IMR-90 (cell line): ENCODE results near the gene SLC22A15. TPM values are rescaled to one million over a fixed set of nuclear protein-coding genes. Genes with fewer than 3 reads are reported as not detected.
A peak's percentile ranks its signal among the peaks of the same experiment; 100 is the strongest.

Source experiments
- ATAC-seq: fragments of 200-7000 bp; cut with Tn5 transposase; 2 replicates; pipeline ENCODE4 v1.9.1; 2020; ENCODE audit warnings: low read depth, mild to moderate bottlenecking, moderate library complexity
- BruUV-seq: library from RNA; stranded (reverse); fragments of 400-500 nt; replicated peaks from 2 replicates; lab custom pipeline; 2021; lab: Mats Ljungman, UMichigan
- CTCF ChIA-PET: fragments of 300-600 bp; formaldehyde crosslinking; extraction: SDS; loops from one replicate; lab custom pipeline; 2021; ENCODE audit warnings: antibody characterized with exemption; lab: Yijun Ruan, JAX
- POLR2A ChIA-PET: fragments of 300-600 bp; sonication (Branson Sonifier 250); formaldehyde crosslinking; loops from one replicate; lab custom pipeline; 2022; ENCODE audit warnings: antibody characterized with exemption; ENCODE audit not compliant: unreplicated experiment; lab: Charles Lee
- DNase-seq: peaks from one replicate; pipeline ENCODE4 v3.0.0; 2013
- H2AFZ ChIP-seq: replicated peaks from 2 replicates; pipeline ENCODE3; 2013; ENCODE audit warnings: low read length, mild to moderate bottlenecking; ENCODE audit not compliant: poor library complexity
- H2AK5ac ChIP-seq: 2 replicates; pipeline ENCODE4 v1.6.1; 2013; ENCODE audit warnings: low read depth, low read length, inconsistent platforms
- H2AK9ac ChIP-seq: replicated peaks from 2 replicates; pipeline ENCODE3; 2013; ENCODE audit warnings: mild to moderate bottlenecking, low read depth, low read length, moderate library complexity; ENCODE audit not compliant: poor library complexity
- H2BK120ac ChIP-seq: 2 replicates; pipeline ENCODE4 v1.6.1; 2013; ENCODE audit warnings: low read depth, low read length, inconsistent platforms
- H2BK15ac ChIP-seq: 3 replicates; pipeline ENCODE4 v1.6.1; 2013; ENCODE audit warnings: low read depth, low read length, inconsistent platforms
- H2BK20ac ChIP-seq: 2 replicates; pipeline ENCODE4 v1.6.1; 2013; ENCODE audit warnings: low read depth, mild to moderate bottlenecking, inconsistent platforms, low read length, moderate library complexity
- H2BK5ac ChIP-seq: 2 replicates; pipeline ENCODE4 v1.6.1; 2013; ENCODE audit warnings: mild to moderate bottlenecking, low read depth, low read length, inconsistent platforms; ENCODE audit not compliant: poor library complexity, severe bottlenecking
- H3K14ac ChIP-seq: replicated peaks from 2 replicates; pipeline ENCODE4 v1.6.1; 2013; ENCODE audit warnings: low read depth, low read length, inconsistent platforms
- H3K18ac ChIP-seq: 2 replicates; pipeline ENCODE4 v1.6.1; 2013; ENCODE audit warnings: low read depth, low read length, control low read depth
- H3K23ac ChIP-seq: 2 replicates; pipeline ENCODE4 v1.6.1; 2013; ENCODE audit warnings: low read depth, low read length, inconsistent platforms
- H3K27ac ChIP-seq: 2 replicates; pipeline ENCODE4 v1.5.1; 2013; ENCODE audit warnings: mild to moderate bottlenecking, control low read depth, low read length; ENCODE audit not compliant: insufficient read depth
- H3K27me3 ChIP-seq: 2 replicates; pipeline ENCODE4 v1.6.1; 2013; ENCODE audit warnings: low read length; ENCODE audit not compliant: control insufficient read depth, insufficient read depth
- H3K36me3 ChIP-seq: 2 replicates; pipeline ENCODE4 v1.6.1; 2013; ENCODE audit warnings: low read length, mixed read lengths; ENCODE audit not compliant: control insufficient read depth, insufficient read depth
- H3K4ac ChIP-seq: 2 replicates; pipeline ENCODE4 v1.6.1; 2013; ENCODE audit warnings: low read depth, low read length, inconsistent platforms
- H3K4me1 ChIP-seq: 2 replicates; pipeline ENCODE4 v1.6.1; 2013; ENCODE audit warnings: low read length, mixed read lengths; ENCODE audit not compliant: control insufficient read depth, insufficient read depth
- H3K4me2 ChIP-seq: 2 replicates; pipeline ENCODE4 v1.6.1; 2013; ENCODE audit warnings: low read depth, mild to moderate bottlenecking, control low read depth, low read length, moderate library complexity
- H3K4me3 ChIP-seq: 2 replicates; pipeline ENCODE4 v1.5.1; 2013; ENCODE audit warnings: low read depth, mild to moderate bottlenecking, control low read depth, low read length, moderate library complexity; ENCODE audit not compliant: insufficient read depth
- H3K56ac ChIP-seq: 2 replicates; pipeline ENCODE4 v1.6.1; 2013; ENCODE audit warnings: low read length, inconsistent platforms; ENCODE audit not compliant: insufficient read depth; ENCODE audit errors: extremely low read depth
- H3K79me1 ChIP-seq, 2 experiments: 2 replicates each; pipeline ENCODE4 v1.6.1; 2013; ENCODE audit warnings: low read length in 2 of 2, inconsistent platforms in 1 of 2, low read depth in 1 of 2
- H3K9ac ChIP-seq: 2 replicates; pipeline ENCODE4 v1.6.1; 2013; ENCODE audit warnings: low read depth, low read length, control low read depth
- H3K9me1 ChIP-seq: 2 replicates; pipeline ENCODE4 v1.6.1; 2013; ENCODE audit warnings: low read length, inconsistent platforms; ENCODE audit not compliant: insufficient read depth
- H3K9me3 ChIP-seq: 2 replicates; pipeline ENCODE4 v1.6.1; 2013; ENCODE audit warnings: low read length; ENCODE audit not compliant: control insufficient read depth, insufficient read depth
- H4K20me1 ChIP-seq: 2 replicates; pipeline ENCODE4 v1.6.1; 2013; ENCODE audit warnings: low read length, inconsistent platforms; ENCODE audit not compliant: insufficient read depth
- H4K5ac ChIP-seq: 2 replicates; pipeline ENCODE4 v1.6.1; 2013; ENCODE audit warnings: mild to moderate bottlenecking, low read depth, low read length, control low read depth
- H4K8ac ChIP-seq, 2 experiments: 2 replicates each; pipeline ENCODE4 v1.6.1; 2013; ENCODE audit warnings: low read depth in 2 of 2, low read length in 2 of 2, control low read depth in 1 of 2, inconsistent platforms in 1 of 2
- H4K91ac ChIP-seq: 2 replicates; pipeline ENCODE4 v1.6.1; 2013; ENCODE audit warnings: low read depth, low read length, inconsistent platforms; ENCODE audit not compliant: insufficient read depth
- BHLHE40 ChIP-seq: fragments of 150-350 bp; IDR thresholded peaks from 2 replicates; pipeline ENCODE4 v1.6.1; 2016; ENCODE audit warnings: mild to moderate bottlenecking, low read depth, low read length
- CEBPB ChIP-seq: IDR thresholded peaks from 2 replicates; pipeline ENCODE4 v1.6.1; 2012; ENCODE audit warnings: low read depth, low read length, improper control_type of control experiment
- CHD1 ChIP-seq: IDR thresholded peaks from 2 replicates; pipeline ENCODE4 v1.6.1; 2012; ENCODE audit warnings: low read depth, low read length, improper control_type of control experiment
- FOS ChIP-seq: fragments of 150-350 bp; IDR thresholded peaks from 2 replicates; pipeline ENCODE4 v1.6.1; 2016; ENCODE audit warnings: low read depth, low read length
- MAFK ChIP-seq: IDR thresholded peaks from 2 replicates; pipeline ENCODE4 v1.6.1; 2012; ENCODE audit warnings: low read depth, low read length, improper control_type of control experiment
- MAZ ChIP-seq: IDR thresholded peaks from 2 replicates; pipeline ENCODE4 v1.6.1; 2012; ENCODE audit warnings: low read depth, mild to moderate bottlenecking, low read length, improper control_type of control experiment, moderate library complexity, borderline replicate concordance
- MXI1 ChIP-seq: IDR thresholded peaks from 2 replicates; pipeline ENCODE4 v1.6.1; 2012; ENCODE audit warnings: low read depth, mild to moderate bottlenecking, low read length, moderate library complexity, borderline replicate concordance
- NFE2L2 ChIP-seq: fragments of 150-350 bp; IDR thresholded peaks from 2 replicates; pipeline ENCODE4 v1.6.1; 2016; ENCODE audit warnings: low read depth, mild to moderate bottlenecking, low read length
- POLR2A ChIP-seq: IDR thresholded peaks from 2 replicates; pipeline ENCODE4 v1.6.1; 2012; ENCODE audit warnings: mild to moderate bottlenecking, low read depth, low read length
- RAD21 ChIP-seq: IDR thresholded peaks from 2 replicates; pipeline ENCODE4 v1.6.1; 2012; ENCODE audit warnings: low read length, improper control_type of control experiment
- RCOR1 ChIP-seq: IDR thresholded peaks from 2 replicates; pipeline ENCODE4 v1.6.1; 2012; ENCODE audit warnings: mild to moderate bottlenecking, low read length, improper control_type of control experiment; ENCODE audit not compliant: insufficient replicate concordance
- RFX5 ChIP-seq: IDR thresholded peaks from 2 replicates; pipeline ENCODE4 v1.8.0; 2012; ENCODE audit warnings: low read depth, mild to moderate bottlenecking, low read length, moderate library complexity
- SMC3 ChIP-seq: fragments of 150-350 bp; IDR thresholded peaks from 2 replicates; pipeline ENCODE4 v1.6.1; 2016; ENCODE audit warnings: low read depth, mild to moderate bottlenecking, antibody characterized with exemption, low read length, moderate library complexity
- WGBS, 2 experiments: methylation state at CpG; one replicate each; pipeline versions ENCODE4 v1.1.5 to v1.1.7; 2013; ENCODE audit warnings: missing lambda C conversion rate in 2 of 2; ENCODE audit not compliant: insufficient read length in 1 of 2; ENCODE audit errors: extremely low coverage in 2 of 2; 5-methylcytosine and 5-hydroxymethylcytosine counted together
- dilution Hi-C: fragments of 300-500 bp; cut with HindIII; formaldehyde crosslinking; loops from one replicate; pipeline ENCODE4 v1.14.3; 2018; ENCODE audit warnings: low sequenced_read_pairs; ENCODE audit not compliant: unreplicated experiment
- in situ Hi-C: fragments of 300-500 bp; cut with MboI; formaldehyde crosslinking; loops from 3 replicates; pipeline ENCODE4 v1.14.3; 2019; ENCODE audit warnings: low sequenced_read_pairs, inconsistent platforms, mixed read lengths
- intact Hi-C: fragments of 100-400 bp; cut with micrococcal nuclease; formaldehyde crosslinking; loops from 2 replicates; pipeline ENCODE4 v1.10.0; 2022
- polyA plus RNA-seq, 3 experiments: library from polyadenylated mRNA; depleted of rRNA; stranded (reverse); fragments of >200 nt; gene quantifications; 2 replicates each; pipeline ENCODE4 v1.2.3, GENCODE V29; 2012; ENCODE audit warnings: low replicate concordance in 1 of 3
- total RNA-seq: library from RNA; depleted of rRNA; stranded (reverse); fragments of >200 nt; gene quantifications from 2 replicates; pipeline ENCODE4 v1.2.3, GENCODE V29; 2012
- TF ChIP-seq, protein P1 (sequence below): fragments of 150-350 bp; IDR thresholded peaks from 2 replicates; pipeline ENCODE4 v1.6.1; 2017; ENCODE audit warnings: mild to moderate bottlenecking, antibody characterized with exemption, low read length, low read depth
- TF ChIP-seq, protein P2 (sequence below): fragments of 150-350 bp; IDR thresholded peaks from 2 replicates; pipeline ENCODE4 v1.6.1; 2016; ENCODE audit warnings: low read depth, mild to moderate bottlenecking, low read length, moderate library complexity, borderline replicate concordance
- TF ChIP-seq, protein P3 (sequence below): conservative IDR thresholded peaks from 2 replicates; pipeline ENCODE4 v1.5.1; 2012; ENCODE audit warnings: mild to moderate bottlenecking, low read depth, low read length, improper control_type of control experiment

SLC22A15 gene
- total and polyA plus RNA-seq, 2 of the 4 experiments (the other 2 are of a cell fraction) = under 0.01 to 0.02 TPM

DNA sequence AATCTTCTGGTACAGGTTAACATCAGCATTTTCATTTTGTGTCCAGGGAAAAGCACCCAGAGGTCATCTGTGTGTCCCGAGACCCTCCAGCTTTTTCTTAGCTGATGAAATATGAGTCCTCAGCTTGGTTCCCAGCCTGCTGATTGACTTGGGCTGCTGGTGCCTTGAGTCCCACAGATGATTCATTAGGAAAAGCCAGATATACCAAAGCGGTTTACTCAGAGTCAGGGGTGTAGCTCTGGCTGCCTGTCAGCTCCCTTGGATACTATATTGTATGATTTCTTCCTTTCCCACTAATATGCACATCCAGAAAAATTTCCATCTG lies 91.2 kb downstream of the SLC22A15 start:
- peak overlapping the region; percentile 17; the same call in 1 of the 2 replicates for H3K27ac ChIP-seq
- no peaks in the 10 kb centered on the region for H3K79me1 ChIP-seq
- peak overlapping the region; percentile 66 for H3K4ac ChIP-seq
- peak; percentile 53 for ATAC-seq
- 0 out of 2 replicates have a peak overlapping the region, but pooled peaks have one; percentile 29 for H3K23ac ChIP-seq
- H2BK5ac ChIP-seq = no peak overlapping the region
- dilution Hi-C loops = no loop called here
- no peaks in the 10 kb centered on the region for H3K4me1 ChIP-seq
- in situ Hi-C loops = no loop called here
- H3K56ac ChIP-seq = peak overlapping the region; percentile 36; the same call in 1 of the 2 replicates
- H2BK120ac ChIP-seq = peak overlapping the region; percentile 79
- no peaks in the 10 kb centered on the region for H3K27me3 ChIP-seq
- H4K91ac ChIP-seq = peak overlapping the region; percentile 38; the same call in 1 of the 2 replicates
- no peak for TF ChIP-seq SMC3
- no peak for TF ChIP-seq MAZ
- TF ChIP-seq, protein P1, sequence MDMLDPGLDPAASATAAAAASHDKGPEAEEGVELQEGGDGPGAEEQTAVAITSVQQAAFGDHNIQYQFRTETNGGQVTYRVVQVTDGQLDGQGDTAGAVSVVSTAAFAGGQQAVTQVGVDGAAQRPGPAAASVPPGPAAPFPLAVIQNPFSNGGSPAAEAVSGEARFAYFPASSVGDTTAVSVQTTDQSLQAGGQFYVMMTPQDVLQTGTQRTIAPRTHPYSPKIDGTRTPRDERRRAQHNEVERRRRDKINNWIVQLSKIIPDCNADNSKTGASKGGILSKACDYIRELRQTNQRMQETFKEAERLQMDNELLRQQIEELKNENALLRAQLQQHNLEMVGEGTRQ = no peak
- TF ChIP-seq, protein P2, sequence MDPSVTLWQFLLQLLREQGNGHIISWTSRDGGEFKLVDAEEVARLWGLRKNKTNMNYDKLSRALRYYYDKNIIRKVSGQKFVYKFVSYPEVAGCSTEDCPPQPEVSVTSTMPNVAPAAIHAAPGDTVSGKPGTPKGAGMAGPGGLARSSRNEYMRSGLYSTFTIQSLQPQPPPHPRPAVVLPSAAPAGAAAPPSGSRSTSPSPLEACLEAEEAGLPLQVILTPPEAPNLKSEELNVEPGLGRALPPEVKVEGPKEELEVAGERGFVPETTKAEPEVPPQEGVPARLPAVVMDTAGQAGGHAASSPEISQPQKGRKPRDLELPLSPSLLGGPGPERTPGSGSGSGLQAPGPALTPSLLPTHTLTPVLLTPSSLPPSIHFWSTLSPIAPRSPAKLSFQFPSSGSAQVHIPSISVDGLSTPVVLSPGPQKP = no peak
- no peak for TF ChIP-seq MAFK
- no peak for TF ChIP-seq NFE2L2
- no peak for TF ChIP-seq BHLHE40
- TF ChIP-seq, protein P3, sequence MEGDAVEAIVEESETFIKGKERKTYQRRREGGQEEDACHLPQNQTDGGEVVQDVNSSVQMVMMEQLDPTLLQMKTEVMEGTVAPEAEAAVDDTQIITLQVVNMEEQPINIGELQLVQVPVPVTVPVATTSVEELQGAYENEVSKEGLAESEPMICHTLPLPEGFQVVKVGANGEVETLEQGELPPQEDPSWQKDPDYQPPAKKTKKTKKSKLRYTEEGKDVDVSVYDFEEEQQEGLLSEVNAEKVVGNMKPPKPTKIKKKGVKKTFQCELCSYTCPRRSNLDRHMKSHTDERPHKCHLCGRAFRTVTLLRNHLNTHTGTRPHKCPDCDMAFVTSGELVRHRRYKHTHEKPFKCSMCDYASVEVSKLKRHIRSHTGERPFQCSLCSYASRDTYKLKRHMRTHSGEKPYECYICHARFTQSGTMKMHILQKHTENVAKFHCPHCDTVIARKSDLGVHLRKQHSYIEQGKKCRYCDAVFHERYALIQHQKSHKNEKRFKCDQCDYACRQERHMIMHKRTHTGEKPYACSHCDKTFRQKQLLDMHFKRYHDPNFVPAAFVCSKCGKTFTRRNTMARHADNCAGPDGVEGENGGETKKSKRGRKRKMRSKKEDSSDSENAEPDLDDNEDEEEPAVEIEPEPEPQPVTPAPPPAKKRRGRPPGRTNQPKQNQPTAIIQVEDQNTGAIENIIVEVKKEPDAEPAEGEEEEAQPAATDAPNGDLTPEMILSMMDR = no peak
- no peak for TF ChIP-seq MXI1
- no peak for TF ChIP-seq CHD1
- TF ChIP-seq CEBPB = no peak
- no peak for TF ChIP-seq FOS
- TF ChIP-seq RFX5 = no peak
- TF ChIP-seq POLR2A = no peak
- TF ChIP-seq RCOR1 = no peak
- no peak for TF ChIP-seq RAD21
- H2AK9ac ChIP-seq = no peak overlapping the region
- no peak overlapping the region for H4K5ac ChIP-seq
- intact Hi-C loops = no loop called here
- CTCF ChIA-PET = interaction anchor here (0.8 kb wide), 1 partner anchor 108 kb away, joined by 3 read pairs; no protein-coding TSS in a partner anchor
- H3K4me2 ChIP-seq = no peak overlapping the region
- no peak overlapping the region for H2AK5ac ChIP-seq
- DNase-seq = peak; percentile 51
- H2BK15ac ChIP-seq = no peak overlapping the region; the same call in 2 of the 3 replicates
- no TSS peak for BruUV-seq
- H3K9ac ChIP-seq = no peak overlapping the region
- H3K18ac ChIP-seq = no peak overlapping the region
- no peaks in the 10 kb centered on the region for H3K36me3 ChIP-seq
- 0% methylated on average over 1 of the region's 2 CpGs; no CpG with 5 or more reads in 1 of the 2 experiments for WGBS, 2 experiments
- POLR2A ChIA-PET = no interaction called here
- H3K9me1 ChIP-seq = no peaks in the 10 kb centered on the region
- no peaks in the 10 kb centered on the region for H3K9me3 ChIP-seq
- no peak overlapping the region for H2AFZ ChIP-seq
- H3K14ac ChIP-seq = 0 out of 2 replicates have a peak overlapping the region, but pooled peaks have one; percentile 39
- H2BK20ac ChIP-seq = peak overlapping the region; percentile 63
- no peak overlapping the region for H3K4me3 ChIP-seq
- H4K8ac ChIP-seq = peak overlapping the region in 1 of 2 experiments; percentile 32; a peak in 2 of 4 replicates
- no peaks in the 10 kb centered on the region for H4K20me1 ChIP-seq
